Measurements from ENCODE around the gene ZSWIM4.

ZSWIM4 gene

DNA sequence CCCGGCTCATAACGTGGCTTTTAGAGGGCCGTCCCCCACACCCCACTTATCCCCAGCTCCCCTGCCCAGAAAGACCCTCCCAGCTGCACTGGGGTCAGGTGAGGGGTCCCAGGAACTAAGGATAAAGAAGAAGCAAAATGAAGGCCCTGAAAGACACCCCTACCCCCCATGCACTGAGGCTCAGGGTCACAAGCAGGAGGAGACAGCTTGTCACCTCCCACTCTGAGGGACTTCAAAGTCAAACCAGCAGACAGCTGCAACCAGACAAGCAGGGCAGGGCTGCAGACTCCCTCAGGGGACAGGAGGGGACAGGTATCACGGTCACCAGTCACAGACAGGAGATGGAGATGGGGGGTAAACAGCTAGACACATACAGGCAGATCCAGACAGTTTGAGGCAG, 75.6 kb downstream of the ZSWIM4 start:
- DNase-seq (ENCODE audit: low read depth in 2 of 2, low spot score in 1 of 2): no peak

DNA sequence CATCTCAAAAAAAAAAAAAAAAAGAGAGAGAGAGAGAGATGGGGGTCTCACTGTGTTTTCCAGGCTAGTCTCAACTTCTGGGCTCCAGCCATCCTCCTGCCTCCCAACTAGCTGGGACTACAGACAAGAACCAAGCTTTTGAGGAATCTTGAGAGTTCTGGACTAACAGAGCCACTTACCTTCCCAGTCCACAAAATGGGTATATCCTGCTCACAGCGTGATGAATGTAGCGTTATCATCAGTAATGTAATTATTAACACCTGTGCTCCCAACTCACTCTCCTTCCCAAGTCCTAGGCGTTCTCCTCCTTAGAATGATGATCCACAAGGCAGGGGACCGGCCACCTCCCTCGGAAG, 77.1 kb downstream of the ZSWIM4 start:
- no peak for DNase-seq (ENCODE audit: low read depth in 2 of 2, low spot score in 1 of 2)

DNA sequence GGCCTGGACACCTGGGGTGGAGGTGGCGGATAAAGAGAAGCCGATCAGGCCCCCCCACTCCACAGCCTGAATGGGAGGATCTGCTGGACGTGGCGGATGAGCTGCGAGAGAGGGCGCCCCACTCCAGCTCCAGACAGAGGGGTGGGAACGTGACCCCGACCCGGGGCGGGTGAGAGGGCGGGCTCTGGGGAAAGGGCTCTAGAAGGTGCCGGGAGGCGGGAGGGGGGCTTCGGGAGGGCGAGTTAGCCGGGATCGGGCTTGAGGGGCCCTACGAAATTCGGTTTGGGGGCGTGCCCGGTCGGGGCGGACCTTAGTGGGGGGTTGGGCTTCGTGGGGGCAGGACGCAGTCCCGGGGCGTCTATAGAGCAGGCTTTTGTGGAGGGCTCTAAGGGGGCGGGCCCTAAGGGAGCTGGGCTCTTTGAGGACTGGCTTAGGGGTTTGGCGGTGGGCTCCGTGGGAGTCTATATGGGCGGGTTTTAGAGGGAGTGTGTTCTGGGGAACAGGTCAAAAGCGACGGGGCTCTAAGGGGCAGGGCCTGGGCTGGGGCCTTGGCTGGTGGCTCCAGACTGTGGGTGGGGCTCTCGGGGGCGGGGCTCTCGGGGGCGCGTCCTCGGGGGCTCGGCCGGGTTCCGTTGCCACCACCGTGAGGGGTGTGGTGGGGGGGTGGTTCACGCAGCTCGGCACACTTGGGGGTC, 77.6 kb downstream of the ZSWIM4 start:
- DNase-seq (ENCODE audit: low read depth in 2 of 2, low spot score in 1 of 2): no peak

DNA sequence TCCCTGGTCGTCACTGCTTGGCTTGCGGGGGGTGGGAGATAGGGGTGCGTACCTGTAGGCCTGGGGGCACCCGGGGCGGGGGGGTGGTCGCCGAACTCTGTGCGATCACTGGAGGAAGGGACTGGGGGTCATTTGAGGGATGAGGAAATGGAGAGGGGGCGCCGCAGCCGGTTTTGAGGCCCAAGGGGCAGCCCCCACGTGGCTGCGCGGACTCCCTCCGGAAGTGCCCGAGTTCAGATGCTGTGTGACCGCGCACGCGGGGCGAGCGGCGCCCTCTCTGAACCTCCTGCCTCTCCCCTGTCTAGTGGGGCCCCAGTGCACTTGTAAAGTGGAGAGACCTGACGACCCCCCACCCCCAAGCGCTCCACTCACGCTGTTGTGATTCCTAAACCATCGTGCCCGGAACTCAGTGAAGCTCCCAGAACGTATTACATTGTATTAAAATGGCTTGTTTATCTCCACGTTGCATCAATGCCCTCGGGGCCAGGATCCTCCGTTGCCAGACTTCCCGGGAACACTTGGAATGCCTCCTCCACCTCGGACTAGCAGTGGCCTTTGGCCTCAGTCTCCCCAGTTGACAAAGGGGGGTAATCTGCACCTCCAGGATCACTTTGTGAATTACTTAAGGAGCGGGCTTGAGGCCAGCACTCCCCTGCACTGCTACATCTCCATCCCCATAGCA, 78.7 kb downstream of the ZSWIM4 start:
- no peak for DNase-seq (ENCODE audit: low read depth in 2 of 2, low spot score in 1 of 2)

DNA sequence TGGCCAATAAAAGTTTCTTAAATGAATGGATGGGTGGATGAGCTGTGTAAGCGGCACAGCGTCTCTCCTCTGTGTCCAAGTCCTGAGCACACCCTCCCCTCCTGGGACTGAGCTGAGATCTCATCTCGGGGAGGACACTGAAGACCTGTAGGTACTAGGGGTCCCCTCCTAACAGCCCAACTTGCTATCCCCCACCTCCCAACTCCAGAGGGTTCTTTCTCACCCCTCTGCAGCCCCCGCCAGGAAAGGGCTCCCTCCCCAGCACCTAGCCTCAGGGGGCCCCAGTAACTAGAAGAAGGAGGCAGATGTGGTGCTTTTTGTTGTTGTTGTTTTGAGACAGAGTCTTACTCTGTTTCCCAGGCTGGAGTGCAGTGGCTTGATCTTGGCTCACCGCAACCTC, 80.6 kb downstream of the ZSWIM4 start:
- DNase-seq (ENCODE audit: low read depth in 2 of 2, low spot score in 1 of 2): no peak

DNA sequence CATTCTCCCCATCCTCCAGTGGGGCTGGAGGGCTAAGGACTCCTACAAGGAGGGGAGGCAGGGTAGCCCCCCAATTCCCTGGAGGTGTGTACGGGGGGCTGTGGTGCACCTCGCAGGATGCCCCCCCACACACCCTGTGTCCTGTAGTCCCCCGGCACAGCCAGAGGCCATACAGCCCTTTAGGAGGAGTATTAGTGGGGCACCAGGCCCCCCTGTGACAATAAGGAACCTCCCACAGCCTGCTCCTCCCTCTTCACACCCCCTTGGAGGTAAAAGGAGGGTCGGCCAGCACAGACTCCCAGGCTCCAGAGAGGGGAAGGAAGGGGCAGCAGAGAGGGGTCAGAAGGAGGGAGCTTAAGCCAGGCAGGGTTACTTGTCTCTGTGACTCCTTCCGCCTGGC, 81.6 kb downstream of the ZSWIM4 start, which contains the start of gene NANOS3:
TSS of gene NANOS3 (plus strand) at position 301 of the 400 bp plus-strand sequence. CDS start 115 bp downstream, outside the sequence.
- no peak for DNase-seq (ENCODE audit: low read depth in 2 of 2, low spot score in 1 of 2)

DNA sequence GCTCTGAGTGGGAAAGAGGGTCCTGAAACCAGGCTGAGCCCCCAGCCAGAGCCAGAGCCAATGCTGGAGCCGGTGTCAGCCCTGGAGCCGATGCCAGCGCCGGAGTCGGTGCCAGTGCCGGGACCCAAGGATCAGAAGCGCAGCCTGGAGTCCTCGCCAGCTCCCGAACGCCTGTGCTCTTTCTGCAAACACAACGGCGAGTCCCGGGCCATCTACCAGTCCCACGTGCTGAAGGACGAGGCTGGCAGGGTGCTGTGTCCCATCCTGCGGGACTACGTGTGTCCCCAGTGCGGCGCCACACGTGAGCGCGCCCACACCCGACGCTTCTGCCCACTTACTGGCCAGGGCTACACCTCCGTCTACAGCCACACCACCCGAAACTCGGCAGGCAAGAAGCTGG, 82.1 kb downstream of the ZSWIM4 start:
- DNase-seq (ENCODE audit: low read depth in 2 of 2, low spot score in 1 of 2): no peak

DNA sequence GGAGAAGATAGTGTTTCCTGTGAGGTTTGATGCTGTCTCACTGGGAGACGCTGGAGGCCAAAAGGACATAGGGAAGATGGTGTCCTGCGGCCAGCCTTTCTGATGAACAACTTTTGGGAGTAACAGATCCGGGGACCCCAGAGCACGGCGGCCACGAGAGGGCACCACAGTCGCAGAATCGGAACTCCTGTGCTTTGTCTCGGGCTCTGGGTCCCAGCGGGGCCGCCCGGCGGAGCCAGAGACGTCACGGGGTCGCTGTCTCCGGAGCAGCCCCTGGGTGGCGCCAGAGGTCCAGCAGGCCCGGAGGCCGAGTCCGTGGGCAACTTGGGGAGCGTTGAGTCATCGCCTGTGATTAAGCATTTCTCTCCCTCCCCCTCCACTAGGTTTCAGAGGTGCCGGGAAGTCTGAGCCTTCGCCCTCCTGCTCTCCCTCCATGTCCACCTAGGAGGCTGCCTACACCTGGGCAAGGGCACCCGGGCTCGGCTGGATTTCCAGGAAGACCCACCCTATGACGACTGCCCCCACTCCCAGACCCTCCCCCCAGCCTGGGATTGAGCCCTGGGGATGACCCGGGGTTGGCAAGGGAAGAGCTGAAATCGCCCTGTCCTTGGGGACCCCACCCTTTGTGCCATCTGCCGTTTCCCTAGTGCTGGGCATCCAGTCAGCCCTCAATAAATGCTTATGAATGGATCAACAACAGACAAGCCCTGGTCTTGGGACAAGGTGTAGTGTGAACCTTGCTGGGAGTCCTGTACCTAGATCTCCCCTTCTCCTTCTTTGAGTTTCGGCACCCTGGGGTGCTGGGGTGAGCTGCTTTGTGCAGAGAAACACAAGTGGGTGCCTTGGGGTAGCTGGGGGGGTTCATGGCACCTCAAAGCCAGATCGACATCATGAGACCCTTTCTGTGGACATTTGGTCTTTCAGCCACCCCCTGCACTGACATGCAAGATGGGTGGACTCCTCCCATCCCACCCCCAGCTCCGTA, 85.1 kb downstream of the ZSWIM4 start:
- DNase-seq (ENCODE audit: low read depth in 2 of 2, low spot score in 1 of 2): peak; percentile 96 to 98

DNA sequence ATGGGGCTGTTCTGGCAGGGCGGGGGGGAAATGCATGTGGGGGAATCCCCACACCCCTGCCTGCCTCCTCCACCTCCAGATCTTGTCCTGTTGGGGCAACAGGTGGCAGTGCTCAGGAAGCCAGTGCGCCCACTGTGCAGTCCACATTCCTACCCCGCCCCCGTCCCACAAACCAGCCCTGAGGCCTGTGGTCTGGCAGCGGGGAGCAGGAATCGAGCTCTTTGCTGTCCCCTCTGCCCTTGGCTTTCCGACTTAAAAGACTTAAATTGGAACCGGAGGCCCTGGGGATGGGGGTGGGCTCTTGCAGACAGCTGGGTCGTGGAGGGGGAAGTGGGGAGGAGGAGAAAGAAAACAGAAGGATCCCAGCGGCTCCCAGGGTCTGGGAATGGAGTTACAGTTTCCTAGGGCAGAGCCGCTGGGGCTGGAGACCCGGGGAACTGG, 86.0 kb downstream of the ZSWIM4 start:
- no peak for DNase-seq (ENCODE audit: low read depth in 2 of 2, low spot score in 1 of 2)

Measured in stimulated activated CD8-positive, alpha-beta memory T cell treated with anti-CD3 and anti-CD28 coated beads, Interleukin-4, amount 100 ng/mL, for 1 hour (primary cell).